ENCODE measurements around the gene KLLN.
"Not testable (repeated sequence)": the region's sequence is repeated elsewhere in the genome, so short reads cannot be mapped to it uniquely, and the experiment has no call there.

The KLLN gene

DNA sequence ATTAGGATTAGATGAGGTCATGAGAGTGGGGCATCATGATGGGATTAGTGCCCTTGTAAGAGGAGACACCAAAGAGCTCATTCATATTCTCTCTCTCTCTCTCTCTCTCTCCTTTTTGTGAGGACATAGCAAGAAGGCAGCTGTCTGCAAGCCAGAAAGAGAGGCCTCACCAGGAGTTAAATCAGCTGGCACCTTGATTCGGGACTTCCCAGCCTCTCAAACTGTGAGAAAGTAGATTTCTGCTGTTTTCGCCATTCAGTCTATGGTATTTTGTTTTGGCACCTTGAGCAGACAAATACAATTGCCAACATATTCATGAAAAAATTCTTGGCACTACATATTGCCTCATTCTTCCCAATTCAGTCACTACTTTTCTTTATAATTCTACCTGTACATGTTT, 24.7 kb downstream of the KLLN start:
- DNase-seq, result no peak

DNA sequence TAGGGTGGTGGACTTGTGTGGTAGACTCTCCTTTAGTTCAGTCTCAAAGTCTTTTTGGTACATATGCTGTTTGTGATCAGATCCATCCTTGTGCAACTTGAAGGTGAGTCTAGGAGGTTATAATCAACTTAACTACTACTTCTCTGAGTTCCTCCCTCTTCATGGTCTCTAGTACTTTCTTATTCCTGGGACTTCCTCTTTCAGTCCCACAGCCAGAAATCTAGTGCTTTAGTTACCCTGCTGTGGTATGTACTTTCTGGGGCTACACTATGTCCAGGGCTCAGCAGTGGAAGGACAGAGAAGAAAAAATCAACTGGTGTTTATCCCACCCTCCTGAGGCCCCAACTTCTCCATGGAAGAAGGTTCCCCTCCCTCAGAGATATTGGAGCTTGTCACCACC, 25.9 kb downstream of the KLLN start:
- DNase-seq, result no peak

DNA sequence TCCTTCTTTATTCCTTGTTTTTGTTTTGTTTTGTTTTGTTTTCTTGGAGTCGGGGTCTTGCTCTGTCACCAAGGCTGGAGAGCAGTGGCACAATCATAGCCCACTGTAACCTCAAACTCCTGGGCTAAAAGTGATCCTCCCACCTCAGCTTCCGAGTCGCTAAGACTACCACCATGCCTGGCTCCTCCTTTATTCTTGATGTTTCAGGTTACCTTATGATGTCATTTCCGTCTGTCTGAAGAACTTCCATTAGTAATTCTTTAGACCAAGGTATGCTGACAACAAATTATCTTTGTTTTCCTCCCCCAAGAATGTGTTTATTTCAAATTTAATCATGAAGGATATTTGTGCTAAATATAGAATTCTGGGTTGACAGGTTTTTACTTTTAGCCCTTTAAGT, 27.2 kb downstream of the KLLN start:
- no peak for DNase-seq

DNA sequence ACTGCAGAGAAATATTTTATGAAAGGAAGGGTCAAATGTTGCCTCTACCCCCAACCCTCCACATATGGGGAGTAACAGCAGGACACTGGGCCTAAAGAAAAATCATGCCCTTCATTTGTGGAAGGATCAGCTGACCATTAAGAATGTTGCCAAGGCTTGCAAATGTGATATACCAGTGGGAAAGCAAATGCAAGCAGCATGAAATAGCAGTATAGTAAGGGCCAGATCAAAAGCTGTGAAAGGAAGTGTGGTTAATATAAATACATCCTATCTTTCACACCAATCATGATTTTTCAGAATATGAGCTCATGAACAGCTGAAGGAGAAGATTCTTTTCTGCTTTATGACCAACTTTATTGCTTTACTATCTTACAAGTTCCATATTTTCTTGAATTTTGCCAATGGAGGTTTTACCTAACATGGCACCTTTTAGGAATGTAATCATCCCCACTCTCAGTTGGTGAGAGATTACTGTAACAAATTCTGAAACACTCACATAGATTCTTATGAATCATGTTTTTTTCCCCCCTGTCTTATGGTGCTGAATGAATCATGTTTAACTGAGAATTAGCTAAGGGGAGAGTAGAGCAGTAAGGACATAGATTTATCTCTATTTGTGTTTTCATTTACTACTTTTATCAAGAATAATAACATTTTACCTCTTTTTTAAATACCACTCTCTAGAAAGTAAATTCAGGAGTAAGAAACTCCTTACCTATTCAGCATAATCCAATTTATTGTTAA, 33.2 kb downstream of the KLLN start:
- DNase-seq, result no peak

DNA sequence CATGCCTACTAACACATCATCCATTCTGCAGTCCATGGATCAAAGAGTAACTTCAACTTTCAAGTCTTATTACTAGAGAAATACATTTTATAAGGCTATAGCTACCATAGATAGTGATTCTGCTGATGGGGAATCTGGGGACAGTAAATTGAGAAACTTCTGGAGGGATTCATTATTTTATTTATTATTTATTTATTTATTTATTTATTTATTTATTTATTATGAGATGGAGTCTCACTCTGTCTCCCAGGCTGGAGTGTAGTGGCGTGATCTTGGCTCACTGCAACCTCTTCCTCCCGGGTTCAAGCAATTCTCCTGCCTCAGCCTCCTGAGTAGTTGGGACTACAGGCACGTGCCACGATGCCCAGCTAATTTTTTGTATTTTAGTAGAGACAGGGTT, 34.3 kb downstream of the KLLN start:
- DNase-seq, result not testable (repeated sequence)

DNA sequence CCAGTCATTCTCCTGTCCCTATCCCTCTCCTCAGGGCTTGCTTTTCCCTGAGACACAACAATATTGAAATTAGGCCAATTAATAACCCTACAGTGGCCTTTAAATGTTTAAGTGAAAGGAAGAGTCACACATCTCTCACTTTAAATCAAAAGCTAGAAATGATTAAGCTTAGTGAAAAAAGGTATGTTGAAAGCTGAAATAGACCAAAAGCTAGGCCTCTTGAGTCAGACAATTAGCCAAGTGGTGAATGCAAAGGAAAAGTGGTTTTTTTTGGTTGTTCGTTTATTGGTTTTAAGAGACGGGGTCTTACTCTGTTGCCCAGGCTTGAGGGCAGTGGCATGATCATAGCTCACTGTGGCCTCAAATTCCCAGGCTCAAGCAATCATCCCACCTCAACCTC, 35.7 kb downstream of the KLLN start:
- no peak for DNase-seq

DNA sequence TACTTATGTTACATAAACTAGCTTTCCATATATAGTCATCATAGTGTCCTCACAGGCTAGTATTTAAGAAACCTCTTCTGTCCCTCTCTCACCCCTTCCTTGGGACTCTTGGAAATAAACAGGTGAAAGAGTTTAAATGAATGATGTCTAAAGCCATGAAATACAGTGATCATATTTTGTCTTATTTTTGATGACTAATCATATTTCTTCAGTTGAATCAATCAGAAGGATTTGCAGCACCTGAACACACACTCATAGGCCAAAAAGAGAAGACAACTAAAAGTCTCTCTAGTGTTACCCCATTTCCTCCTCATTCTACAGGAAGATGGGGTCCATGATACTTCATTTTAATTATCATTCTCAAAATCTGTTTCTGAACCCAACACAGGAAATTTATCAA, 36.7 kb downstream of the KLLN start:
- DNase-seq, result no peak

DNA sequence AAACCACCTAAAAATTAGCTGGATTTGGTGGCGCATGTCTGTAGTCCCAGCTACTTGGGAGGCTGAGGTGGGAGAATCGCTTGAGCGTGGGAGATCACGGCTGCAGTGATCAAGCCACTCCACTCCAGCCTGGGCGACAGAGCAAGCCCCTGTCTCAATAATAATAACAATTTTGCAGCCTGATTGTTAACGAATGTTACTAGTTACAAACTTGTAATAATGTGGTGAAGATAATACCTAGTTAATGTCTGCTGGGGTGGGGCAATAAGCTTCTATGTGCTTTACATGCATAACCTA, 44.1 kb downstream of the KLLN start:
- DNase-seq, result no peak

DNA sequence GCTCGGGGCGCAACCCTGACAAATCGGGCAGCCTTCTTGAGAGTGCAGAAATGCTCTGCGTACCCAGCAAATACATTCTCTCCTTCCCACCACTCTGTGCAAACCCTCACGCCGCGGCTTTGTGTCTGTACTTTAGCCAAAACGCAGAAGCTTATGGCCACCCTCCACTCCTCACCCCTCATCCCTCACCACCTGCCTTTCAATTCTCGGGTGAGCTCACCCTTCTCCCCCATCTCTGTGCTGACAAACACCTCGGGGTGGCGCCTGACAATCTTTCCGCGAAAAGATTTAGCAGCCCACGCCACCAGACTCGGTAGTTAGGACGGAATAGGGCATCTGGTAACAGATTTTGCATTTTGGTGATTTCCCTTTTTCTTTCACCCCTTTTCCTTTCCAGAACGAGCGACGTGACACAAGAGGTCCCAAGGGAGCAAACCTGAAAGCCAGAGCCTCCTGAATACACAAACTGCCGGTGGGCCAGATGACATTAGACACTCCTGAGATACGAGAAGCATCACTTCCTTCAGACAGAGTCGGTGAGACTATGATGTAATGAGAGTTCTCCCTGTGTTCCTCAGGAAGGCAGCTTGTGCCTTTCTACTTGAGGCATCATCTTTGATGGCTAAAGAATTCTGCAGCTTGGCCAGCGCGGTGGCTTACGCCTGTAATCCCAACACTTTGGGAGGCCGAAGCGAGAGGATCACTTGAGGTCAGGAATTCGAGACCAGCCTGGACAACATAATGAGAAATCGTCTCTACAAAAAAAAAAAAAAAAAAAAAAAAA, 44.6 kb downstream of the KLLN start:
- no peak for DNase-seq

DNA sequence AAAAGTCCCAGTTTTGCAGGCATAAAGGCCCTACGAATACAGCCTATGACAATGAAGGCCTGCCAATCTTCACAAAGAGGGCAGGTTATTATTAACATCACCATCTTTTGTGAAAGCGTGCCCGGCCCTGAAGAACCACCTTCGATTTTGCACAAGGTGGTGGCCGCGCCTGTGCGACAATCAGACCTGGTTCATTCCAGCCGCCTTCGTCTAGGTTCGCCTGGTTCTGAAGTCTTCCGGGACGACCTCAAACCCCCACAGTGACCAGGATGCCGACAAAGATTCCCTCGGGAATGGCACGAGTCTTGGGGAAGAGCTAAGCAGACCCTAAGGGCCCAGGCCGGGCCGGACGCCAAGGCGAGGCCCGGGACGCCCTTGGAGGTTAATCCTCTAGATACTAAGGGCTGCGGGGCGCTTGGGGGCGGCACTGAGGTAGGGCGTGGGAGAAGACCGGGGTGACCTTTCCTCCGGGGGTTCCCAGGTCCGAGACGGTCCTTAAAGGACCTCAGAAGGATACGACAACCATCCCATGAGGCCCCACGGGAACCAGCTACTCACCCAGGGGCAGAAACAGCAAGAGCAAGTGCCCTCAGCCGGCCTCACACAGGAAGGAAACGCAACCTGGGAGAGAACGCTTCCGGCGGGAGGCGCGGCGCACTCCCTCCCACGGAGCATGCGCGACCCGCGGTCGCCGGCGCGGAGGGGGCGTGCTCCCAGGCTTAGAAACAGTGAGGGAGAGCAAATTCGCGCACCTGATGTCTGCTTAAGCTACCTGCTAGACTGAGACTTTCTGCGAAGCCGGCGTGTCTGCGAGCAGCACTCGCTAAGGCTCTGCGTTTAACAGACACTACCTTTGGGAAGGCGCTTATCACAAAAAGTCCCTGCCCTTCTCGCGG, 45.5 kb downstream of the KLLN start, which contains the start of gene ATAD1:
Gene ATAD1, minus strand, starts transcription at position 618 of the 896 bp plus-strand sequence. CDS start 3,627 bp downstream, outside the sequence.
- no peak for DNase-seq

DNA sequence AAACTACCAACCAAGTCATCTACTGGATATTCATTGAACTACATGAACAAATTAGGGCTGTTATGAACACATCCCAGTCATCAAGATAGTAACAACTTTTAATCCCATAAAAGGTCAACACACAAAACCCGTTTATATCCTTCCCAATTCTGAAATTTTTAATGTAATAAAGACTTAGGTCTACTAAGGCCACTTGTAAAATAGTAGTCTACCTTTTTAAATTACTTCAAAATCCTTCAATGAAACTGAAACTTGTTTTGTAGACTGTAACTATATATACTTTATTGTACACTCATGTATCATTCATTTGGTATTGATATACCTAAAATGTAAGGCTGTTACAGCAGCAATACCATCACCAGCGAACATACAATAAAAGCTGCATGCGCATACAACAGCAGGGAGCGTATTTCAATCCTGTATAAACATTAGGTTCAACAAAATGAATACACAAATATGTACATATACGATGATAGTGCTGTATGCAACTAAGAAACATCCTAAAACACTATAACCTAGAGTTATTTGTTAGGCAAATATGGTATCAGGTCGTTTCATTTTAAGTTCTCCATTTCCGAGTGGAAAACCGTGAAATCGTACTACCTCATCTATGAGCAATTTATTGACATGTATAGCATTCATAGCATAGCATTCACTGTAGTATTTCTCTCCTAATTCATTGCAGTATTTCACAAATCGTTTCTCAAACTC, 46.3 kb downstream of the KLLN start:
- DNase-seq, result no peak

DNA sequence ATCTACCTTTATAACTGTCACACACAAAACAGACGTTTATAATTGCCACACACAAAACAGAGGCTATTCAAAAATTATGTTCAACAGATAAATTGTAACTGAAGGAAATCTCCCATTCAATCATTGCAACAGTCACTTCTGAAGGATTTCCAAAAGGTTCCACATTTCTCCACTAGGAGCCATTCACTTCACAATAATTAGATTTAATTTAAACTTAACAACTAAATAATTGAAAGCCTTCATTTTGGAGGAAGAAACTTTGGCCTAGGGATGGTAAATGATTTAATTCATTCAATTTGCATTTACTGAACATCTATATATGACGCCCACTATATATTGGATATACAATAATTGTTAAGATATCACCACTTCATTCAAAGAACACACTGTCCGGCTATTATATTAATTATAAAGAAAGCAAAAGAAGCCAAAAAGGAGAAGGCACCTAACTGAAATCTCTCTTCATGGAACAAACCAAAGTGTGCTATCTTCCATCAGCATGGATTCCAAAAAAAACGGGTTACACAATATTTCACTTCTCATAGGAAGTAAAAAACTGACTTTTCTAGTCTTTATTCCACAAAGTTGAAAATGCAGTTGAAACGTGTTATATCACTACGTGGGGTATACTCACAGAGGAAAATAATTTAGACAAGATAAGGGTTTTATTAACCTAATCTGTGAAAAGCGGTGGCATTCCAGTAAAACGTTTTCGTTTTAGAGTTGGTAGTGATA, 47.0 kb downstream of the KLLN start:
- no peak for DNase-seq

Measured in cortex of kidney (tissue), 1 donor.